Keratinocyte (primary cell): ENCODE measurements around the gene THOC2. TPM values are rescaled to one million over a fixed set of nuclear protein-coding genes. Genes with fewer than 3 reads are reported as not detected.
"Not testable (repeated sequence)": the region's sequence is repeated elsewhere in the genome, so short reads cannot be mapped to it uniquely, and the experiment has no call there.

ENCODE experiments used
- DNase-seq: peaks from one replicate; pipeline ENCODE4 v3.0.0-alpha.2; 2011; ENCODE audit warnings: low read depth, missing footprints, low spot score
- FAIRE-seq: peaks from 2 replicates; lab custom pipeline; 2011; peaks lifted over from hg19 to GRCh38; lab: Jason Lieb, UNC
- H2AFZ ChIP-seq: 2 replicates; pipeline ENCODE4 v1.6.0; 2012; ENCODE audit warnings: low read length, control low read depth, inconsistent platforms; ENCODE audit not compliant: control insufficient read depth
- H3K27ac ChIP-seq: 2 replicates; pipeline ENCODE4 v1.5.1; 2011; ENCODE audit warnings: low read length; ENCODE audit not compliant: control insufficient read depth, insufficient read depth
- H3K27me3 ChIP-seq: 3 replicates; pipeline ENCODE4 v1.6.0; 2011; ENCODE audit warnings: low read length; ENCODE audit not compliant: control insufficient read depth, insufficient read depth; ENCODE audit errors: extremely low read depth
- H3K36me3 ChIP-seq, 2 experiments: 2 replicates in 1 of 2; 3 replicates in 1 of 2; pipeline ENCODE4 v1.5.1; 2011; ENCODE audit warnings: low read length in 2 of 2, mild to moderate bottlenecking in 1 of 2; ENCODE audit not compliant: control insufficient read depth in 2 of 2, insufficient read depth in 2 of 2; ENCODE audit errors: extremely low read depth in 1 of 2
- H3K4me1 ChIP-seq: 3 replicates; pipeline ENCODE4 v1.5.1; 2011; ENCODE audit warnings: low read length; ENCODE audit not compliant: control insufficient read depth, insufficient read depth; ENCODE audit errors: extremely low read depth
- H3K4me2 ChIP-seq: 3 replicates; pipeline ENCODE4 v1.6.0; 2011; ENCODE audit warnings: low read depth, low read length; ENCODE audit not compliant: control insufficient read depth, insufficient read depth; ENCODE audit errors: extremely low read depth
- H3K4me3 ChIP-seq, 3 experiments: fragments of 200-600 bp in 1 of 3; sonication (generic) in 1 of 3; 2 replicates in 2 of 3; 3 replicates in 1 of 3; pipeline ENCODE4 v1.5.1; 2011 to 2016; ENCODE audit warnings: low read length in 3 of 3, mild to moderate bottlenecking in 3 of 3, control low read depth in 2 of 3, inconsistent platforms in 1 of 3, low read depth in 1 of 3, mixed read lengths in 1 of 3, mixed run types in 1 of 3, moderate library complexity in 1 of 3; ENCODE audit not compliant: control insufficient read depth in 2 of 3, insufficient read depth in 2 of 3; ENCODE audit errors: extremely low read depth in 1 of 3
- H3K79me2 ChIP-seq: 2 replicates; pipeline ENCODE4 v1.6.0; 2012; ENCODE audit warnings: low read length; ENCODE audit not compliant: control insufficient read depth, insufficient read depth
- H3K9ac ChIP-seq: 3 replicates; pipeline ENCODE4 v1.6.0; 2011; ENCODE audit warnings: low read length; ENCODE audit not compliant: control insufficient read depth, insufficient read depth; ENCODE audit errors: extremely low read depth
- H3K9me1 ChIP-seq: 3 replicates; pipeline ENCODE4 v1.6.0; 2011; ENCODE audit warnings: low read length; ENCODE audit not compliant: control insufficient read depth, insufficient read depth; ENCODE audit errors: extremely low read depth
- H3K9me3 ChIP-seq: 2 replicates; pipeline ENCODE4 v1.5.1; 2012; ENCODE audit warnings: low read depth, low read length; ENCODE audit not compliant: control insufficient read depth
- H4K20me1 ChIP-seq: 3 replicates; pipeline ENCODE4 v1.6.0; 2011; ENCODE audit warnings: low read length; ENCODE audit not compliant: control insufficient read depth, insufficient read depth; ENCODE audit errors: extremely low read depth
- EZH2 ChIP-seq: IDR thresholded peaks from one replicate; pipeline ENCODE4 v1.6.1; 2012; ENCODE audit warnings: inconsistent platforms, mild to moderate bottlenecking, low read length, moderate library complexity
- dilution Hi-C: fragments of 300-500 bp; cut with MboI; formaldehyde crosslinking; loops from one replicate; pipeline ENCODE4 v1.7.0; 2020; ENCODE audit warnings: low sequenced_read_pairs; ENCODE audit not compliant: extremely low pct_ligation_motif_present
- polyA plus RNA-seq, 5 experiments: library from polyadenylated mRNA; depleted of rRNA in 3 of 5; stranded (reverse) in 3 of 5; stranded (forward) in 1 of 5; unstranded in 1 of 5; fragments of >200 nt; gene quantifications; 1 replicate in 1 of 5; 2 replicates in 3 of 5; 3 replicates in 1 of 5; pipeline versions ENCODE4 v1.2.1 to v1.2.3, GENCODE V29; 2011 to 2012; ENCODE audit warnings: missing spikeins in 2 of 5, low read depth in 1 of 5, low replicate concordance in 1 of 5
- TF ChIP-seq, protein P1 (sequence below), 3 experiments: IDR thresholded peaks in 1 of 3; conservative IDR thresholded peaks in 1 of 3; optimal IDR thresholded peaks in 1 of 3; 2 replicates in 2 of 3; 3 replicates in 1 of 3; pipeline versions ENCODE3 to v1.5.1; 2011; ENCODE audit warnings: low read length in 3 of 3, mild to moderate bottlenecking in 3 of 3, moderate library complexity in 2 of 3, control low read depth in 1 of 3, inconsistent platforms in 1 of 3; ENCODE audit not compliant: insufficient read depth in 2 of 3; ENCODE audit errors: extremely low read depth in 1 of 3

Gene THOC2
- polyA plus RNA-seq, 1 donor (not counting 4 experiments of a cell fraction or from before 2014, with no cell fraction given): 61.1 TPM

DNA sequence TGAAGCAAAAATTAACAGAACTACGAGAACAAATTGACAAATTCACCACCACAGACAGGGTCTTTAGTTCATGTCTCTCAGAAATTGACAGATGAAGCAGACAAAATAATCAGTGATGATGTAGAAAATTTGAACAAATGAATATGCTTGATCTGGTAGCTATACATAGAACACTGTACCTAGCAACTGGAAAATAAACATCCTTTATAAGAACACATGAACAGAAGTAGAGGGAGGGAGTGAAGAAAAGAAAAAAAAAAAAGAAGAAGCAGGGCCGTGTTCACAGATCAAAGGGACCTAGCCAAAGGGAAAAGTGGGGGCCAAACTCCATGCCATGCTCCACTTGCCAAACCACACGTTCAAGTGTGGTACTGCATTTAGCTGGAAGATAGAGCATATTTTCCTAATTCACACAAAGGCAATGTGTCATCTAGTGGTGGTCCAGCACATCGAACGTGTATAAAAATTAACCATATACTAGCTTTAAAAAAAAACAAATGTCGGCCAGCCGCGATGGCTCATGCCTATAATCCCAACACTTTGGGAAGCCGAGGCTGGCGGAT lies 5.6 kb upstream of the THOC2 start:
- TF ChIP-seq, protein P1, sequence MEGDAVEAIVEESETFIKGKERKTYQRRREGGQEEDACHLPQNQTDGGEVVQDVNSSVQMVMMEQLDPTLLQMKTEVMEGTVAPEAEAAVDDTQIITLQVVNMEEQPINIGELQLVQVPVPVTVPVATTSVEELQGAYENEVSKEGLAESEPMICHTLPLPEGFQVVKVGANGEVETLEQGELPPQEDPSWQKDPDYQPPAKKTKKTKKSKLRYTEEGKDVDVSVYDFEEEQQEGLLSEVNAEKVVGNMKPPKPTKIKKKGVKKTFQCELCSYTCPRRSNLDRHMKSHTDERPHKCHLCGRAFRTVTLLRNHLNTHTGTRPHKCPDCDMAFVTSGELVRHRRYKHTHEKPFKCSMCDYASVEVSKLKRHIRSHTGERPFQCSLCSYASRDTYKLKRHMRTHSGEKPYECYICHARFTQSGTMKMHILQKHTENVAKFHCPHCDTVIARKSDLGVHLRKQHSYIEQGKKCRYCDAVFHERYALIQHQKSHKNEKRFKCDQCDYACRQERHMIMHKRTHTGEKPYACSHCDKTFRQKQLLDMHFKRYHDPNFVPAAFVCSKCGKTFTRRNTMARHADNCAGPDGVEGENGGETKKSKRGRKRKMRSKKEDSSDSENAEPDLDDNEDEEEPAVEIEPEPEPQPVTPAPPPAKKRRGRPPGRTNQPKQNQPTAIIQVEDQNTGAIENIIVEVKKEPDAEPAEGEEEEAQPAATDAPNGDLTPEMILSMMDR (optimal IDR thresholded peaks at IDR 0.05 in 1 of 3, IDR thresholded peaks at IDR 0.05 in 1 of 3, conservative IDR thresholded peaks at IDR 0.05 in 1 of 3; ENCODE audit: extremely low read depth in 1 of 3, insufficient read depth in 2 of 3, low read length in 3 of 3): no peak
- TF ChIP-seq EZH2: no peak

DNA sequence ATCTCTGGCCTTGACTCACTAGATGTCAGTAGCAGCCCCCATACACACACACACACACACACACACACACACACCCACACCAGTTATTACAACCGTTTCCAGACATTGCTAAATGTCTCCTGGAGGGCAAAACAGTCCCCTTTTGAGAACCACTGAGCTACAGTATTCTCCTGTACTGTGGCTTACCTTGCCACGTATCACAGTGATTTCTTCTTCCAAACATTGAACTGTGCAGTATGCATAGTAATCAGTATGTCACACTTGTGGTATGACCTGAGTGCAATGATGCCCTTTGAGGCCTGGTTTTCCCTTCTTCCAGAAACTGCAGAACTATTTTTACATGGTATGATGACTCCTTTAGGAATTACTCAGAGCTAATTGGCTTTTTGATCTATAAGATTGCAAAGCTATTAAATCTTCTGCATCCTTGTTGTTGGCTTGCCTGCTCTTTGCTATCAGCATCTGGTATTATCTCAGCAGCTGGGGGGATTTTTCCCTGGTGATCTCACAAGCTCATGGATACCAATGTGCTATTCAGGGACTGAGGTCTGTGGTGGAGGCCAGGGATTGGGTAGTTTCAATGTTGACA lies 3.6 kb upstream of the THOC2 start:
- dilution Hi-C loops: no loop called here
- Histone ChIP-seq H3K79me2 (peaks cover 14% of the 10 kb centered on the region), H3K27me3 (no peaks in the 10 kb centered on the region), H3K27ac (no peak overlapping the region), H2AFZ (no peak overlapping the region), H3K9ac (no peak overlapping the region), H3K4me3 (no peak overlapping the region), H3K9me3 (no peaks in the 10 kb centered on the region), H3K4me1 (no peaks in the 10 kb centered on the region), H3K9me1 (no peaks in the 10 kb centered on the region), H3K4me2 (no peak overlapping the region), H3K36me3 (no peaks in the 10 kb centered on the region), H4K20me1 (no peaks in the 10 kb centered on the region)
- FAIRE-seq: no peak
- no peak for DNase-seq
- TF ChIP-seq, protein P1 (optimal IDR thresholded peaks at IDR 0.05 in 1 of 3, IDR thresholded peaks at IDR 0.05 in 1 of 3, conservative IDR thresholded peaks at IDR 0.05 in 1 of 3; ENCODE audit: extremely low read depth in 1 of 3, insufficient read depth in 2 of 3, low read length in 3 of 3): no peak
- TF ChIP-seq EZH2: no peak

More for the DNA sequence above, 5.6 kb upstream of the THOC2 start:
- FAIRE-seq (no peak), DNase-seq (no peak)
- H3K9ac ChIP-seq: no peak overlapping the region
- dilution Hi-C loops: no loop called here
- H3K9me3 ChIP-seq: no peaks in the 10 kb centered on the region
- H2AFZ ChIP-seq: no peak overlapping the region
- H3K79me2 ChIP-seq: no peaks in the 10 kb centered on the region
- no peak overlapping the region for H3K4me2 ChIP-seq
- no peak overlapping the region for H3K4me3 ChIP-seq
- H3K27ac ChIP-seq: no peak overlapping the region
- H4K20me1 ChIP-seq: no peaks in the 10 kb centered on the region
- H3K36me3 ChIP-seq: no peaks in the 10 kb centered on the region
- H3K27me3 ChIP-seq: no peaks in the 10 kb centered on the region
- H3K4me1 ChIP-seq: no peaks in the 10 kb centered on the region
- no peaks in the 10 kb centered on the region for H3K9me1 ChIP-seq

- H3K9ac ChIP-seq, H3K27ac ChIP-seq, H2AFZ ChIP-seq, H3K4me2 ChIP-seq, H3K27me3 ChIP-seq, H3K9me1 ChIP-seq, H3K36me3 ChIP-seq, FAIRE-seq, dilution Hi-C loops, H4K20me1 ChIP-seq, H3K9me3 ChIP-seq, DNase-seq, H3K4me3 ChIP-seq, H3K4me1 ChIP-seq: not testable (repeated sequence)
- H3K79me2 ChIP-seq: peaks cover 27% of the 10 kb centered on the region
Measured at GRCh38 chrX:123735137-123735536, 2.3 kb upstream of the THOC2 start.

DNA sequence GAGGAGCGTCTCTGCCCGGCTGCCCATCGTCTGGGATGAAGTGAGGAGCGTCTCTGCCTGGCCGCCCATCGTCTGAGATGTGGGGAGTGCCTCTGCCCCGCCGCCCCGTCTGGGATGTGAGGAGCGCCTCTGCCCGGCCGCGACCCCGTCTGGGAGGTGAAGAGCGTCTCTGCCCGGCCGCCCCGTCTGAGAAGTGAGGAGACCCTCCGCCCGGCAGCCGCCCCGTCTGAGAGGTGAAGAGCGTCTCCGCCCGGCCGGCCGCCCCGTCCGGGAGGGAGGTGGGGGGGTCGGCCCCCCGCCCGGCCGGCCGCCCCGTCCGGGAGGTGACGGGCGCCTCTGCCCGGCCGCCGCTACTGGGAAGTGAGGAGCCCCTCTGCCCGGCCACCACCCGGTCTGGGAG lies 1.2 kb upstream of the THOC2 start:
- H3K4me3 ChIP-seq, dilution Hi-C loops, H3K27ac ChIP-seq, H3K9ac ChIP-seq, H3K9me1 ChIP-seq, H3K9me3 ChIP-seq, DNase-seq, H3K4me1 ChIP-seq, H3K36me3 ChIP-seq, H2AFZ ChIP-seq, FAIRE-seq, H3K4me2 ChIP-seq, H3K27me3 ChIP-seq, H4K20me1 ChIP-seq: not testable (repeated sequence)
- H3K79me2 ChIP-seq: peaks cover 37% of the 10 kb centered on the region
